Suppressor macrophage treated with lipopolysaccharide for 1 hour (primary cell): Measurements from ENCODE around the gene CDH26.
"Not testable (repeated sequence)": the region's sequence is repeated elsewhere in the genome, so short reads cannot be mapped to it uniquely, and the experiment has no call there.

Experiments used
- DNase-seq, 3 donors: peaks; one replicate each; pipeline ENCODE4 v3.0.0-alpha.2; 2020 to 2022

The CDH26 gene

GRCh38 chr20:59942245-59942644 lies 16.0 kb upstream of the CDH26 start:
- DNase-seq = peak in 1 of 3 donors; percentile 37

- no peak for DNase-seq
These were observed 13.5 kb upstream of the CDH26 start for GRCh38 chr20:59944726-59945125.

- DNase-seq = no peak
These were observed 13.0 kb upstream of the CDH26 start for GRCh38 chr20:59945175-59945574.

GRCh38 chr20:59945731-59946130 lies 12.5 kb upstream of the CDH26 start:
- DNase-seq = no peak

- peak; percentile 55 to 86 (median 86) for DNase-seq
These were observed 10.8 kb upstream of the CDH26 start for GRCh38 chr20:59947376-59947775.

- peak; percentile 4 to 33 (median 29) for DNase-seq
These were observed 10.0 kb upstream of the CDH26 start for GRCh38 chr20:59948212-59948611.

- peak; percentile 56 to 74 (median 73) for DNase-seq
These were observed 9.1 kb upstream of the CDH26 start for GRCh38 chr20:59948828-59949720.

GRCh38 chr20:59949911-59950310 lies 8.3 kb upstream of the CDH26 start:
- no peak for DNase-seq

GRCh38 chr20:59954718-59955117 lies 3.5 kb upstream of the CDH26 start:
- DNase-seq = peak in 1 of 3 donors; percentile 10

- peak; percentile 37 to 46 (median 43) for DNase-seq
These were observed 3.0 kb upstream of the CDH26 start for GRCh38 chr20:59955131-59955796.

GRCh38 chr20:59957568-59957967 lies 655 bp upstream of the CDH26 start:
- not testable (repeated sequence) for DNase-seq

GRCh38 chr20:59958626-59959025 lies 403 bp downstream of the CDH26 start:
- DNase-seq = no peak

- no peak for DNase-seq
These were observed 3.2 kb downstream of the CDH26 start for GRCh38 chr20:59961423-59961822.

- DNase-seq = no peak
These were observed 3.9 kb downstream of the CDH26 start for GRCh38 chr20:59962155-59962554.

GRCh38 chr20:59966428-59966827 lies 8.2 kb downstream of the CDH26 start:
- DNase-seq = no peak

GRCh38 chr20:59971428-59971827 lies 13.2 kb downstream of the CDH26 start:
- DNase-seq = no peak

- no peak for DNase-seq
These were observed 14.0 kb downstream of the CDH26 start for GRCh38 chr20:59972037-59972801.

GRCh38 chr20:59976156-59976782 lies 18.0 kb downstream of the CDH26 start:
- DNase-seq = no peak

- DNase-seq = no peak
These were observed 18.9 kb downstream of the CDH26 start for GRCh38 chr20:59977086-59977485.

GRCh38 chr20:59983076-59983475 lies 24.9 kb downstream of the CDH26 start:
- DNase-seq = no peak

- peak in 2 of 3 donors; percentile 49 to 55 for DNase-seq
These were observed 26.3 kb downstream of the CDH26 start for GRCh38 chr20:59984541-59984940.

- no peak for DNase-seq
These were observed 26.9 kb downstream of the CDH26 start for GRCh38 chr20:59985164-59985563.

- no peak for DNase-seq
These were observed 27.6 kb downstream of the CDH26 start for GRCh38 chr20:59985864-59986263.
